HCT116 (cell line): ENCODE results near the gene FOXR1. TPM values are rescaled to one million over a fixed set of nuclear protein-coding genes. Genes with fewer than 3 reads are reported as not detected.

Experiments used
- ATAC-seq: fragments of 200-7000 bp; cut with Tn5 transposase; 2 replicates; pipeline ENCODE4 v1.9.1; 2020; ENCODE audit warnings: mild to moderate bottlenecking, moderate library complexity
- BruUV-seq: library from RNA; stranded (reverse); fragments of 400-500 nt; replicated peaks from 2 replicates; lab custom pipeline; 2021; lab: Mats Ljungman, UMichigan
- CTCF ChIA-PET: fragments of 300-600 bp; sonication (Branson Sonifier 250); formaldehyde crosslinking; loops from one replicate; lab custom pipeline; 2021; ENCODE audit warnings: antibody characterized with exemption; lab: Charles Lee
- POLR2A ChIA-PET: fragments of 300-600, 350-600 bp; sonication (Branson Sonifier 250); formaldehyde crosslinking; loops from one replicate; lab custom pipeline; 2021; ENCODE audit warnings: antibody characterized with exemption; lab: Charles Lee
- RAD21 ChIA-PET, 2 experiments: fragments of 300-600 bp; sonication (Branson Sonifier 250); formaldehyde crosslinking; loops; one replicate each; lab custom pipeline; 2023; ENCODE audit warnings: low total read pairs in 2 of 2; ENCODE audit not compliant: uncharacterized antibody in 2 of 2, unreplicated experiment in 2 of 2, low non-redundant PET in 1 of 2; lab: Charles Lee
- DNase-seq: peaks from one replicate; pipeline ENCODE4 v3.0.0-alpha.2; 2010; ENCODE audit warnings: low read depth, low spot score
- H2AFZ ChIP-seq: fragments of 200-600 bp; shearing (Covaris generic), sonication (generic); 2 replicates; pipeline ENCODE4 v1.6.1; 2017; ENCODE audit warnings: low read depth, mixed run types, mixed read lengths, antibody characterized with exemption, low read length; ENCODE audit not compliant: poor library complexity, severe bottlenecking
- H3K27ac ChIP-seq: 2 replicates; pipeline ENCODE4 v1.5.1; 2012; ENCODE audit warnings: low read depth, low read length
- H3K27me3 ChIP-seq: fragments of 200-600 bp; sonication (generic); 2 replicates; pipeline ENCODE4 v1.6.1; 2016; ENCODE audit warnings: mixed run types, low read length, mixed read lengths; ENCODE audit not compliant: insufficient read depth
- H3K36me3 ChIP-seq, 2 experiments: fragments of 200-500 bp in 1 of 2; fragments of 200-600 bp in 1 of 2; sonication (Bioruptor generic) in 1 of 2; sonication (generic) in 1 of 2; 2 replicates each; pipeline versions ENCODE4 v1.5.1 to v1.6.1; 2014 to 2016; ENCODE audit warnings: low read length in 2 of 2, inconsistent platforms in 1 of 2, mixed read lengths in 1 of 2, mixed run types in 1 of 2; ENCODE audit not compliant: insufficient read depth in 2 of 2, control insufficient read depth in 1 of 2
- H3K4me1 ChIP-seq, 2 experiments: fragments of 200-600 bp in 1 of 2; sonication (generic) in 1 of 2; 2 replicates each; pipeline versions ENCODE4 v1.5.1 to v1.6.1; 2012 to 2017; ENCODE audit warnings: low read length in 2 of 2, inconsistent platforms in 1 of 2, mild to moderate bottlenecking in 1 of 2, mixed read lengths in 1 of 2, mixed run types in 1 of 2, moderate library complexity in 1 of 2; ENCODE audit not compliant: insufficient read depth in 2 of 2, control insufficient read depth in 1 of 2
- H3K4me2 ChIP-seq: fragments of 200-600 bp; sonication (generic); 2 replicates; pipeline ENCODE4 v1.6.1; 2017; ENCODE audit warnings: mixed run types, low read length, mixed read lengths
- H3K4me3 ChIP-seq, 2 experiments: fragments of 200-600 bp in 1 of 2; sonication (generic) in 1 of 2; replicated peaks in 1 of 2; 2 replicates each; pipeline ENCODE4 v1.5.1; 2011 to 2016; ENCODE audit warnings: low read length in 2 of 2, control low read depth in 1 of 2, low read depth in 1 of 2, mild to moderate bottlenecking in 1 of 2, mixed read lengths in 1 of 2, mixed run types in 1 of 2
- H3K79me2 ChIP-seq: fragments of 200-600 bp; sonication (generic); 2 replicates; pipeline ENCODE4 v1.6.1; 2017; ENCODE audit warnings: mild to moderate bottlenecking, mixed run types, low read length, moderate library complexity, mixed read lengths; ENCODE audit not compliant: insufficient read depth
- H3K9ac ChIP-seq: fragments of 200-600 bp; sonication (generic); 2 replicates; pipeline ENCODE4 v1.6.1; 2016; ENCODE audit warnings: low read length, mixed read lengths
- H3K9me2 ChIP-seq: fragments of 200-600 bp; sonication (generic), shearing (Covaris generic); 2 replicates; pipeline ENCODE4 v1.6.1; 2017; ENCODE audit warnings: mixed run types, mild to moderate bottlenecking, moderate library complexity; ENCODE audit not compliant: insufficient read depth
- H3K9me3 ChIP-seq, 2 experiments: fragments of 200-500 bp in 1 of 2; fragments of 200-600 bp in 1 of 2; sonication (Bioruptor generic) in 1 of 2; sonication (generic) in 1 of 2; 2 replicates each; pipeline ENCODE4 v1.6.1; 2014 to 2017; ENCODE audit warnings: low read length in 2 of 2, mixed read lengths in 2 of 2, inconsistent platforms in 1 of 2, low read depth in 1 of 2, mild to moderate bottlenecking in 1 of 2, mixed run types in 1 of 2, moderate library complexity in 1 of 2; ENCODE audit not compliant: control insufficient read depth in 1 of 2, insufficient read depth in 1 of 2
- H4K20me1 ChIP-seq: fragments of 200-600 bp; sonication (generic), shearing (Covaris generic); 2 replicates; pipeline ENCODE4 v1.6.1; 2017; ENCODE audit warnings: mixed run types, mild to moderate bottlenecking, moderate library complexity; ENCODE audit not compliant: insufficient read depth
- ATF3 ChIP-seq: IDR thresholded peaks from 2 replicates; pipeline ENCODE4 v1.6.1; 2012
- CBX3 ChIP-seq: IDR thresholded peaks from 2 replicates; pipeline ENCODE4 v1.6.1; 2012; ENCODE audit warnings: low read depth
- CEBPB ChIP-seq: IDR thresholded peaks from 2 replicates; pipeline ENCODE4 v1.6.1; 2012; ENCODE audit warnings: low read depth
- EZH2 ChIP-seq: fragments of 200-600 bp; sonication (generic); IDR thresholded peaks from 2 replicates; pipeline ENCODE4 v1.6.1; 2017; ENCODE audit warnings: antibody characterized with exemption, mixed run types
- EZH2phosphoT487 ChIP-seq: fragments of 200-600 bp; IDR thresholded peaks from 2 replicates; pipeline ENCODE4 v1.6.1; 2018; ENCODE audit warnings: antibody characterized with exemption, borderline replicate concordance
- POLR2AphosphoS5 ChIP-seq: IDR thresholded peaks from 2 replicates; pipeline ENCODE4 v1.6.1; 2011; ENCODE audit warnings: mild to moderate bottlenecking, low read depth, low read length, moderate library complexity
- SRF ChIP-seq: IDR thresholded peaks from 2 replicates; pipeline ENCODE4 v1.6.1; 2012; ENCODE audit warnings: low read depth
- YY1 ChIP-seq: IDR thresholded peaks from 2 replicates; pipeline ENCODE4 v1.6.1; 2011; ENCODE audit warnings: low read length, low read depth, moderate library complexity, mild to moderate bottlenecking; ENCODE audit not compliant: insufficient replicate concordance; ENCODE audit errors: extremely low read depth
- ZBTB33 ChIP-seq: IDR thresholded peaks from 2 replicates; pipeline ENCODE4 v1.6.1; 2011; ENCODE audit warnings: mild to moderate bottlenecking, low read length, moderate library complexity; ENCODE audit not compliant: insufficient replicate concordance; ENCODE audit errors: extremely low read depth
- intact Hi-C: fragments of 100-400 bp; cut with micrococcal nuclease; formaldehyde crosslinking; loops from 2 replicates; pipeline ENCODE4 v1.10.0; 2022
- total RNA-seq: library from RNA; stranded (reverse); gene quantifications from one replicate; pipeline ENCODE4 v1.2.1, GENCODE V29; 2021; ENCODE audit not compliant: unreplicated experiment

FOXR1 gene
- total RNA-seq, 1 experiment from 2014 or later: not detected

- TF ChIP-seq EZH2 (no peak), POLR2AphosphoS5 (no peak), YY1 (no peak)
These were observed 13.6 kb upstream of the FOXR1 start (continued) for GRCh38 chr11:118957968-118958367.

GRCh38 chr11:118958577-118958976, 13.0 kb upstream of the FOXR1 start:
- Histone ChIP-seq H3K4me3 (no peak overlapping the region), H2AFZ (no peak overlapping the region), H3K27me3 (no peaks in the 10 kb centered on the region), H3K9me3 (no peaks in the 10 kb centered on the region), H3K36me3 (no peaks in the 10 kb centered on the region), H3K79me2 (no peaks in the 10 kb centered on the region), H3K4me2 (no peak overlapping the region), H4K20me1 (no peaks in the 10 kb centered on the region), H3K4me1 (peaks cover 0 to 18% of the 10 kb centered on the region in 2 experiments; a peak in 2 of 4 replicates), H3K9ac (no peak overlapping the region), H3K27ac (no peak overlapping the region), H3K9me2 (no peaks in the 10 kb centered on the region)
- no peak for TF ChIP-seq EZH2phosphoT487
- no peak for TF ChIP-seq ZBTB33
- no peak for TF ChIP-seq CBX3
- TF ChIP-seq SRF: no peak
- TF ChIP-seq CEBPB: no peak
- TF ChIP-seq ATF3: no peak
- TF ChIP-seq EZH2: no peak
- intact Hi-C loops: loop anchor here (5.0 kb wide), 1 partner anchor 361 kb away; no protein-coding TSS in a partner anchor
- POLR2A ChIA-PET: interaction anchor here (1.5 kb wide), 1 partner anchor 10 kb away, joined by 4 read pairs; no protein-coding TSS in a partner anchor
- CTCF ChIA-PET: interaction anchor here (1.2 kb wide), 1 partner anchor 50 kb away, joined by 4 read pairs; no protein-coding TSS in a partner anchor
- no TSS peak for BruUV-seq
- ATAC-seq: no peak
- no peak for DNase-seq
- RAD21 ChIA-PET: interaction anchor here in 1 of 2 experiments (0.6 kb wide), 1 partner anchor 143 kb away, joined by 5 read pairs; no protein-coding TSS in a partner anchor
